Testis (tissue), 3 donors: ENCODE measurements around the gene UBA1. TPM values are rescaled to one million over a fixed set of nuclear protein-coding genes. Genes with fewer than 3 reads are reported as not detected.

Experiments used
- DNase-seq: peaks from one replicate; pipeline ENCODE4 v3.0.0-alpha.2; 2019
- H3K27ac ChIP-seq, 2 donors: fragments of 200-600 bp; sonication (generic); one replicate each; pipeline ENCODE4 v1.5.1; 2019
- H3K27me3 ChIP-seq: fragments of 200-600 bp; sonication (generic); one replicate; pipeline ENCODE4 v1.5.1; 2019
- H3K36me3 ChIP-seq: fragments of 200-600 bp; sonication (generic); one replicate; pipeline ENCODE4 v1.5.1; 2017; ENCODE audit warnings: low read depth; ENCODE audit errors: missing control alignments
- H3K4me1 ChIP-seq: fragments of 200-600 bp; sonication (generic); one replicate; pipeline ENCODE4 v1.5.1; 2019
- H3K4me3 ChIP-seq, 2 donors: fragments of 200-600 bp; sonication (generic); one replicate each; pipeline ENCODE4 v1.5.1; 2017 to 2019
- H3K9me3 ChIP-seq: fragments of 200-600 bp; sonication (generic); one replicate; pipeline ENCODE4 v1.5.1; 2017
- CTCF ChIP-seq, 3 experiments: fragments of 450-650 bp in 2 of 3; fragments of 200-600 bp in 1 of 3; sonication (generic) in 1 of 3; IDR thresholded peaks; one replicate each; pipeline ENCODE4 v1.5.1; 2016 to 2019; ENCODE audit warnings: antibody characterized with exemption in 3 of 3, mild to moderate bottlenecking in 2 of 3, moderate library complexity in 1 of 3
- POLR2A ChIP-seq: fragments of 450-650 bp; IDR thresholded peaks from one replicate; pipeline ENCODE4 v1.6.1; 2017; ENCODE audit warnings: antibody characterized with exemption, mild to moderate bottlenecking, moderate library complexity
- WGBS, 2 donors: methylation state at CpG; one replicate each; pipeline ENCODE4 v1.1.5; 2018; 5-methylcytosine and 5-hydroxymethylcytosine counted together
- intact Hi-C: fragments of 100-400 bp; cut with DNase I; formaldehyde crosslinking; loops from one replicate; pipeline ENCODE4 v1.15.1; 2023; ENCODE audit warnings: low total_unique reads
- polyA plus RNA-seq: library from polyadenylated mRNA; stranded (reverse); fragments of 350-450 nt; fragmentation: Illumina TruSeq; extraction: RNeasy Lipid Tissue Mini Kit (QIAGEN cat#74804); gene quantifications from one replicate; pipeline ENCODE4 v1.2.3, GENCODE V29; 2014; ENCODE audit warnings: low read depth, low replicate concordance; ENCODE audit not compliant: insufficient read depth
- total RNA-seq, 2 donors: library from RNA; depleted of rRNA; stranded (reverse); fragments of >200 nt; gene quantifications; one replicate each; pipeline ENCODE4 v1.2.3, GENCODE V29; 2016

Gene UBA1
- total and polyA plus RNA-seq, 3 donors from 2014 or later, result 207 to 338 (median 243) TPM

- 93% methylated on average over 10 of the region's 10 CpGs; no CpG with 5 or more reads in 1 of the 2 donors for WGBS, 2 donors
- H3K27ac ChIP-seq, result no peak overlapping the region
- intact Hi-C loops, result no loop called here
Observed at GRCh38 chrX:47242321-47242720, 48.7 kb downstream of the UBA1 start.

GRCh38 chrX:47243351-47243750 is 49.7 kb downstream of the UBA1 start:
- H3K36me3 ChIP-seq, result no peaks in the 10 kb centered on the region
- intact Hi-C loops, result no loop called here
- H3K27ac ChIP-seq, result no peak overlapping the region
- no peaks in the 10 kb centered on the region for H3K4me1 ChIP-seq
- DNase-seq, result no peak
- WGBS, 2 donors, result 83 to 94% methylated on average over 12 to 14 of the region's 14 CpGs
- H3K9me3 ChIP-seq, result no peaks in the 10 kb centered on the region
- TF ChIP-seq POLR2A (no peak), CTCF (IDR thresholded peaks at IDR 0.05) (no peak)
- H3K4me3 ChIP-seq, result no peak overlapping the region
- no peaks in the 10 kb centered on the region for H3K27me3 ChIP-seq

More at GRCh38 chrX:47242321-47242720, 48.7 kb downstream of the UBA1 start:
- H3K4me1 ChIP-seq, result no peaks in the 10 kb centered on the region
- H3K9me3 ChIP-seq, result no peaks in the 10 kb centered on the region
- DNase-seq, result no peak
- no peak overlapping the region for H3K4me3 ChIP-seq
- TF ChIP-seq CTCF (IDR thresholded peaks at IDR 0.05) (no peak), POLR2A (no peak)
- no peaks in the 10 kb centered on the region for H3K36me3 ChIP-seq
- H3K27me3 ChIP-seq, result no peaks in the 10 kb centered on the region

GRCh38 chrX:47244676-47245075 is 51.0 kb downstream of the UBA1 start:
- no peak overlapping the region for H3K27ac ChIP-seq
- 90 to 94% methylated on average over 4 to 14 of the region's 16 CpGs for WGBS, 2 donors
- TF ChIP-seq CTCF (IDR thresholded peaks at IDR 0.05) (no peak), POLR2A (no peak)
- no peaks in the 10 kb centered on the region for H3K4me1 ChIP-seq
- H3K9me3 ChIP-seq, result no peaks in the 10 kb centered on the region
- H3K4me3 ChIP-seq, result no peak overlapping the region
- intact Hi-C loops, result no loop called here
- no peaks in the 10 kb centered on the region for H3K36me3 ChIP-seq
- DNase-seq, result no peak
- no peaks in the 10 kb centered on the region for H3K27me3 ChIP-seq

GRCh38 chrX:47245156-47245555 is 51.5 kb downstream of the UBA1 start:
- Histone ChIP-seq H3K36me3 (no peaks in the 10 kb centered on the region), H3K27me3 (no peaks in the 10 kb centered on the region), H3K4me3 (no peak overlapping the region), H3K9me3 (no peaks in the 10 kb centered on the region), H3K4me1 (no peaks in the 10 kb centered on the region), H3K27ac (no peak overlapping the region)
- intact Hi-C loops, result no loop called here
- DNase-seq, result no peak
- 92% methylated on average over 10 of the region's 10 CpGs for WGBS, 2 donors
- TF ChIP-seq CTCF (IDR thresholded peaks at IDR 0.05), result no peak
- TF ChIP-seq POLR2A, result no peak

- Histone ChIP-seq H3K27me3 (no peaks in the 10 kb centered on the region), H3K4me1 (no peaks in the 10 kb centered on the region), H3K4me3 (no peak overlapping the region), H3K27ac (no peak overlapping the region), H3K36me3 (no peaks in the 10 kb centered on the region), H3K9me3 (no peaks in the 10 kb centered on the region)
- no peak for DNase-seq
- intact Hi-C loops, result no loop called here
- no peak for TF ChIP-seq POLR2A
- no peak for TF ChIP-seq CTCF (IDR thresholded peaks at IDR 0.05)
- WGBS, 2 donors, result 60 to 78% methylated on average over 7 to 23 of the region's 23 CpGs
Observed at GRCh38 chrX:47247206-47247998, 53.8 kb downstream of the UBA1 start.
